Right lobe of liver (tissue), 4 donors: Measurements from ENCODE around the gene LRCH1.

Experiments
- POLR2A ChIP-seq: fragments of 450-650 bp; IDR thresholded peaks from one replicate; pipeline ENCODE4 v1.6.1; 2017; ENCODE audit warnings: antibody characterized with exemption, mild to moderate bottlenecking
- TF ChIP-seq, protein P1 (sequence below), 4 donors: fragments of 200-600 bp in 3 of 4; fragments of 450-650 bp in 1 of 4; IDR thresholded peaks; one replicate each; pipeline versions ENCODE4 v1.5.1 to v1.8.0; 2016 to 2022; ENCODE audit warnings: antibody characterized with exemption in 4 of 4, mild to moderate bottlenecking in 2 of 4
- donor health status: DM: no; HTN: no; CAD: no.
- donor health status: DM: no; HTN: no; CAD: no.
- donor health status: DM: no; HTN: yes; CAD: no.

DNA sequence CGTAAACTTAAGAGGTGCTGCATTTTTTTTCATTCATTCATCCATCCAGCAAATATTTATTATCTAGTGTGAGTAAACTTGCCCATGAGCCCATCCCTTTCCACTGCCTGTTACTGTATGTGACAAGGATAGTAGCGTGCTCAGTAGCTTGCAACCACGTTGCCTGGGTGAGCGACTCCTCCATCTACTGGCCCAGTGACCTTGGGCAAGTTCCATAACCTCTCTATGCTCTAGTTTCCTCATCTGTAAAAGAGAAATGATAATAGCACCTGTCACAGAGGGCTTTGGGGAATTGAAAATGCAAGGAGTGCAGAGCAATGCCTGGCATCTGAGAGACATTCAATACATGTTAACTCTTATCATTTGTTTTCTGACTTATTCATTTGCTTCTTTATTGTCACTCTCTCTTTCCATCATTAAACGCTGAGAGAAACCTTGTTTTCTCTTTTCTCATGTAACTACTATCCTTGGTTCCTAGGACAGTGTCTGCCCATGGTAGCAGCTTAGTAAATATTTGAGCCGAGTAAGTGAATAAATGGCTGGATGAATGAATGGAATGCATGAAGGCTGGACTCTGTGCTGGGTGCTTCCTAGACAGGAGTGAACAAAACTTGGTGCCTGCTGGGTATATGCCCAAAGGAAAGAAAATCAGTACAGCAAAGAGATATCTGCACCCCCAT is 19.9 kb downstream of the LRCH1 start:
- TF ChIP-seq, protein P1, sequence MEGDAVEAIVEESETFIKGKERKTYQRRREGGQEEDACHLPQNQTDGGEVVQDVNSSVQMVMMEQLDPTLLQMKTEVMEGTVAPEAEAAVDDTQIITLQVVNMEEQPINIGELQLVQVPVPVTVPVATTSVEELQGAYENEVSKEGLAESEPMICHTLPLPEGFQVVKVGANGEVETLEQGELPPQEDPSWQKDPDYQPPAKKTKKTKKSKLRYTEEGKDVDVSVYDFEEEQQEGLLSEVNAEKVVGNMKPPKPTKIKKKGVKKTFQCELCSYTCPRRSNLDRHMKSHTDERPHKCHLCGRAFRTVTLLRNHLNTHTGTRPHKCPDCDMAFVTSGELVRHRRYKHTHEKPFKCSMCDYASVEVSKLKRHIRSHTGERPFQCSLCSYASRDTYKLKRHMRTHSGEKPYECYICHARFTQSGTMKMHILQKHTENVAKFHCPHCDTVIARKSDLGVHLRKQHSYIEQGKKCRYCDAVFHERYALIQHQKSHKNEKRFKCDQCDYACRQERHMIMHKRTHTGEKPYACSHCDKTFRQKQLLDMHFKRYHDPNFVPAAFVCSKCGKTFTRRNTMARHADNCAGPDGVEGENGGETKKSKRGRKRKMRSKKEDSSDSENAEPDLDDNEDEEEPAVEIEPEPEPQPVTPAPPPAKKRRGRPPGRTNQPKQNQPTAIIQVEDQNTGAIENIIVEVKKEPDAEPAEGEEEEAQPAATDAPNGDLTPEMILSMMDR (IDR thresholded peaks at IDR 0.05), result no peak
- TF ChIP-seq POLR2A, result no peak
